Tibial artery (tissue), 4 donors: ENCODE measurements around the gene SLC41A2.

Experiments
- DNase-seq, 2 donors: peaks; one replicate each; pipeline ENCODE4 v3.0.0-alpha.2; 2019
- H3K27ac ChIP-seq, 2 donors: fragments of 200-600 bp; sonication (generic) in 1 of 2; 1 replicate in 1 of 2; 2 replicates in 1 of 2; pipeline ENCODE4 v1.5.1; 2018 to 2019; ENCODE audit warnings: mild to moderate bottlenecking in 1 of 2
- H3K27me3 ChIP-seq, 2 donors: fragments of 200-600 bp; sonication (generic) in 1 of 2; one replicate each; pipeline versions ENCODE4 v1.5.1 to v1.6.0; 2016 to 2019
- H3K36me3 ChIP-seq, 3 donors: fragments of 200-600 bp; sonication (generic) in 2 of 3; one replicate each; pipeline ENCODE4 v1.5.1; 2016 to 2019; ENCODE audit warnings: mild to moderate bottlenecking in 2 of 3
- H3K4me1 ChIP-seq, 4 donors: fragments of 200-600 bp; sonication (generic) in 2 of 4; 1 replicate in 3 of 4; 2 replicates in 1 of 4; pipeline ENCODE4 v1.5.1; 2016 to 2019
- H3K4me3 ChIP-seq, 2 donors: fragments of 200-600 bp; sonication (generic) in 1 of 2; 1 replicate in 1 of 2; 2 replicates in 1 of 2; pipeline ENCODE4 v1.5.1; 2018 to 2019; ENCODE audit warnings: mild to moderate bottlenecking in 2 of 2
- H3K9me3 ChIP-seq, 3 donors: fragments of 200-600 bp; sonication (generic) in 1 of 3; one replicate each; pipeline ENCODE4 v1.5.1; 2016 to 2019
- CTCF ChIP-seq, 2 experiments: fragments of 200-600 bp in 1 of 2; fragments of 450-650 bp in 1 of 2; IDR thresholded peaks; one replicate each; pipeline ENCODE4 v1.5.1; 2017 to 2019; ENCODE audit warnings: antibody characterized with exemption in 2 of 2, mild to moderate bottlenecking in 1 of 2, moderate library complexity in 1 of 2
- intact Hi-C: fragments of 100-400 bp; cut with DNase I; formaldehyde crosslinking; loops from one replicate; pipeline ENCODE4 v1.15.0; 2023; ENCODE audit warnings: low total_unique reads

Gene SLC41A2

GRCh38 chr12:104909761-104910160, 48.3 kb downstream of the SLC41A2 start:
- Histone ChIP-seq H3K4me1 (peaks cover 0 to 17% (median 2%) of the 10 kb centered on the region in 4 donors), H3K27me3 (no peaks in the 10 kb centered on the region), H3K36me3 (no peaks in the 10 kb centered on the region), H3K4me3 (no peak overlapping the region), H3K9me3 (no peaks in the 10 kb centered on the region), H3K27ac (peak overlapping the region; percentile 27 to 52)
- TF ChIP-seq CTCF (IDR thresholded peaks at IDR 0.05), result no peak
- DNase-seq, result no peak
- intact Hi-C loops, result no loop called here
